ENCODE measurements around the gene RERE.

GRCh38 chr1:8574985-8575384 is 242.5 kb downstream of the RERE start:
- no peak for TF ChIP-seq CTCF (conservative IDR thresholded peaks at IDR 0.05)
- no peak for TF ChIP-seq ZFX (IDR thresholded peaks at IDR 0.05)

All from C4-2B (cell line).